Measurements from ENCODE around the gene SNTG2.

GRCh38 chr2:1405124-1405523 is 454.5 kb downstream of the SNTG2 start:
- TF ChIP-seq CTCF (IDR thresholded peaks at IDR 0.05): no peak
- no peak for TF ChIP-seq POLR2A (IDR thresholded peaks at IDR 0.05)
